Fibroblast of pulmonary artery (primary cell): ENCODE data around the gene FBXO24.
"Not testable (repeated sequence)": the region's sequence is repeated elsewhere in the genome, so short reads cannot be mapped to it uniquely, and the experiment has no call there.

ENCODE experiments used
- DNase-seq: peaks from one replicate; pipeline ENCODE4 v3.0.0-alpha.2; 2010; ENCODE audit warnings: low read depth
- H3K4me3 ChIP-seq: replicated peaks from 2 replicates; pipeline ENCODE4 v1.5.1; 2011; ENCODE audit warnings: low read depth, mild to moderate bottlenecking, control low read depth, low read length, moderate library complexity
- CTCF ChIP-seq: IDR thresholded peaks from 2 replicates; pipeline ENCODE4 v1.5.1; 2011; ENCODE audit warnings: mild to moderate bottlenecking, control low read depth, low read length, inconsistent platforms; ENCODE audit errors: missing control alignments

FBXO24 gene

GRCh38 chr7:100561491-100562194 is 24.5 kb upstream of the FBXO24 start:
- no peak for DNase-seq
- no peak for TF ChIP-seq CTCF

GRCh38 chr7:100562195-100563099 is 23.7 kb upstream of the FBXO24 start:
- TF ChIP-seq CTCF, result no peak
- no peak overlapping the region for H3K4me3 ChIP-seq
- no peak for DNase-seq

More at GRCh38 chr7:100561491-100562194, 24.5 kb upstream of the FBXO24 start:
- H3K4me3 ChIP-seq, result no peak overlapping the region

- no peak for TF ChIP-seq CTCF
- no peak for DNase-seq
- H3K4me3 ChIP-seq, result no peak overlapping the region
Observed at GRCh38 chr7:100563100-100563564, 23.0 kb upstream of the FBXO24 start.

GRCh38 chr7:100563809-100564400 is 22.2 kb upstream of the FBXO24 start:
- peak; percentile 98 for TF ChIP-seq CTCF
- peak; percentile 75 for DNase-seq
- H3K4me3 ChIP-seq, result no peak overlapping the region

GRCh38 chr7:100564405-100564804 is 21.7 kb upstream of the FBXO24 start:
- not testable (repeated sequence) for H3K4me3 ChIP-seq, DNase-seq

GRCh38 chr7:100565133-100565571 is 21.0 kb upstream of the FBXO24 start:
- TF ChIP-seq CTCF, result no peak
- H3K4me3 ChIP-seq, result no peak overlapping the region
- DNase-seq, result no peak

- no peak for DNase-seq
- no peak overlapping the region for H3K4me3 ChIP-seq
- no peak for TF ChIP-seq CTCF
Observed at GRCh38 chr7:100566018-100566531, 20.1 kb upstream of the FBXO24 start.
